SU-DHL-6 (cell line): ENCODE measurements around the gene SPRY1.

ENCODE experiments used
- CTCF ChIP-seq: fragments of 200-600 bp; sonication (generic); IDR thresholded peaks from one replicate; pipeline ENCODE4 v1.5.1; 2017; ENCODE audit warnings: antibody characterized with exemption, mild to moderate bottlenecking, low read length, moderate library complexity; ENCODE audit not compliant: insufficient read depth, poor library complexity, severe bottlenecking
- EZH2phosphoT487 ChIP-seq: fragments of 200-600 bp; sonication (generic), shearing (Covaris generic); conservative IDR thresholded peaks from 2 replicates; pipeline ENCODE4 v1.6.1; 2018; ENCODE audit warnings: mild to moderate bottlenecking, antibody characterized with exemption, low read length, moderate library complexity, mixed read lengths

GRCh38 chr4:123449780-123450179 is 53.2 kb downstream of the SPRY1 start:
- TF ChIP-seq CTCF (no peak), EZH2phosphoT487 (no peak)
